Sigmoid colon (tissue), 7 donors: Measurements from ENCODE around the gene PA2G4. TPM values are rescaled to one million over a fixed set of nuclear protein-coding genes. Genes with fewer than 3 reads are reported as not detected.
A peak's percentile ranks its signal among the peaks of the same experiment; 100 is the strongest.

Source experiments
- DNase-seq: peaks from one replicate; pipeline ENCODE4 v3.0.0-alpha.2; 2019
- H3K27ac ChIP-seq, 4 donors: fragments of 200-600 bp; sonication (generic); one replicate each; pipeline ENCODE4 v1.5.1; 2016 to 2019; ENCODE audit warnings: mild to moderate bottlenecking in 1 of 4
- H3K27me3 ChIP-seq, 3 donors: fragments of 200-600 bp; sonication (generic); one replicate each; pipeline ENCODE4 v1.5.1; 2019; ENCODE audit warnings: mild to moderate bottlenecking in 1 of 3
- H3K36me3 ChIP-seq, 4 donors: fragments of 200-600 bp; sonication (generic); one replicate each; pipeline ENCODE4 v1.5.1; 2016 to 2019
- H3K4me1 ChIP-seq, 4 donors: fragments of 200-600 bp; sonication (generic); one replicate each; pipeline ENCODE4 v1.5.1; 2017 to 2019
- H3K4me3 ChIP-seq, 4 donors: fragments of 200-600 bp; sonication (generic); one replicate each; pipeline ENCODE4 v1.5.1; 2017 to 2019; ENCODE audit warnings: mild to moderate bottlenecking in 2 of 4, moderate library complexity in 1 of 4
- H3K9me3 ChIP-seq, 4 donors: fragments of 200-600 bp in 3 of 4; sonication (generic) in 3 of 4; one replicate each; pipeline versions ENCODE4 v1.5.1 to v1.6.1; 2013 to 2019
- EP300 ChIP-seq, 4 donors: sonication (generic); formaldehyde crosslinking; IDR thresholded peaks; one replicate each; pipeline ENCODE4 v1.6.1; 2017; ENCODE audit warnings: antibody characterized with exemption in 4 of 4
- POLR2A ChIP-seq, 2 donors: fragments of 450-650 bp; IDR thresholded peaks; one replicate each; pipeline ENCODE4 v1.6.1; 2016; ENCODE audit warnings: antibody characterized with exemption in 2 of 2, mild to moderate bottlenecking in 2 of 2, moderate library complexity in 2 of 2
- POLR2AphosphoS5 ChIP-seq, 4 donors: sonication (generic); formaldehyde crosslinking; IDR thresholded peaks; one replicate each; pipeline ENCODE4 v1.6.1; 2017; ENCODE audit warnings: antibody characterized with exemption in 4 of 4
- WGBS, 2 donors: extraction: QIAGEN DNeasy Blood & Tissue Kit; methylation state at CpG; one replicate each; pipeline ENCODE4 v1.1.7; 2013; 5-methylcytosine and 5-hydroxymethylcytosine counted together
- intact Hi-C: fragments of 100-400 bp; cut with DNase I; formaldehyde crosslinking; loops from one replicate; pipeline ENCODE4 v1.15.1; 2023
- polyA plus RNA-seq, 3 donors: library from polyadenylated mRNA; stranded (reverse); fragments of 200-250 nt; gene quantifications; one replicate each; pipeline ENCODE4 v1.2.3, GENCODE V29; 2013
- total RNA-seq, 4 donors: library from RNA; depleted of rRNA; stranded (reverse); fragments of >200 nt; gene quantifications; one replicate each; pipeline ENCODE4 v1.1.0, GENCODE V29; 2016
- TF ChIP-seq, protein P1 (sequence below), 4 experiments: fragments of 450-650 bp in 3 of 4; fragments of 200-600 bp in 1 of 4; IDR thresholded peaks; one replicate each; pipeline ENCODE4 v1.5.1; 2016 to 2019; ENCODE audit warnings: antibody characterized with exemption in 4 of 4, mild to moderate bottlenecking in 3 of 4, moderate library complexity in 2 of 4
- donor health status: healthy with polysubstance abuse.
- donor health status: Bipolar disorder and iron deficiency.
- donor health status: healthy.

PA2G4 gene
- total and polyA plus RNA-seq, 7 donors: 52.9 to 157 (median 106) TPM

DNA sequence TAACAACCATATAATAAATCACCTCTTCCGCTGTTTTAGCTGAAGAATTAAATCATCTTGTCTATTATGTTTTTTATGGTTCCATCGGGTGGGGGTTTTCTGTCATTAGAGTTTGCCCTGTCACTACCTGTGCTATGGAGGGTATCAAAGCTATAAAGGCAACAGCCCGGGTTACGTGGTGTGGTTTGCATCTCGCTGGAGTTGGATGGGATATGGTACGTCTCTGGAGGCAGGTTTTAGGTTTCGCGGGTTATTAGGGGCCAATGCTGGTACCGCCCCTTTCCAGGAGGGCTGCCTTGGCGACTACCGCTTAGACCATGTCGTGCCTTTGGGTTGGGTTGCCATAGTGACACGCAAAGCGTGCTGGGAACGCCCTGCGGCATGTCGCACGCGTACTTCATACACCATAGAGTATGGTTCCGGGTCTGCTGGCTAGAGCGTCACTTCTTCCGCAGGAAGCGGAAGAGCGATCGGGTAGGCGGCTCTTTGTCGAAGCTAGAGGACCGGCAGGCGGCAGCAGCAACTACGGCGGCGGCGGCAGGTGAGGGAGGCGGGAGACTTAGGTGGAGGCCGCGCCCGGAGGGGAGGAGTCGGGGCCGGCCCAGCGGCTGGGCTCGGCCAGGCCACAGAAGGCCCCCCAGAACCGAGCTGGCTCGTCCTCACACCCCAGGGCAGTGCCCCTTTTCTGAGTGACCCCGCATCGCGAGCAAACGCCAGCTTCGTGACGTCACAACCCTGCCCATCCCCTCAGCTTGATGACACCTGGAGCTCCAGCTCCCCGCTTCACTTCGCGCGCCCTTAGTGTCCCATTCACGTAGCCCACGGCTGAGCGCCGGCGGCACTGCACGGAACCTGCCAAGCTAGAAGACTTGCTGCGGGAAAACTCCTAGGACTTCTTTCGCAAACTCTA, 13.7 kb downstream of the PA2G4 start, which contains the start of gene ZC3H10:
ZC3H10 (plus strand) TSS at position 489 of the 910 bp plus-strand sequence. CDS start 2,297 bp downstream, outside the sequence.
- intact Hi-C loops: loop anchor here (2.0 to 5.0 kb wide), 3 partner anchors 41 to 1404 kb away; partner anchors contain the start of genes DDIT3, MBD6, MYL6 and NABP2
- peak within 1 kb of the TSS; percentile 59 to 88 (median 68) for H3K4me3 ChIP-seq
- DNase-seq: peak; percentile 99
- no peaks in the 10 kb centered on the region for H3K27me3 ChIP-seq
- WGBS, 2 donors: 0% methylated on average over 61 of the region's 61 CpGs
- peaks cover 0 to 46% (median 30%) of the 10 kb centered on the region in 4 donors for H3K4me1 ChIP-seq
- H3K27ac ChIP-seq: peak within 1 kb of the TSS; percentile 87 to 98 (median 94)
- H3K9me3 ChIP-seq: no peaks in the 10 kb centered on the region
- TF ChIP-seq, protein P1, sequence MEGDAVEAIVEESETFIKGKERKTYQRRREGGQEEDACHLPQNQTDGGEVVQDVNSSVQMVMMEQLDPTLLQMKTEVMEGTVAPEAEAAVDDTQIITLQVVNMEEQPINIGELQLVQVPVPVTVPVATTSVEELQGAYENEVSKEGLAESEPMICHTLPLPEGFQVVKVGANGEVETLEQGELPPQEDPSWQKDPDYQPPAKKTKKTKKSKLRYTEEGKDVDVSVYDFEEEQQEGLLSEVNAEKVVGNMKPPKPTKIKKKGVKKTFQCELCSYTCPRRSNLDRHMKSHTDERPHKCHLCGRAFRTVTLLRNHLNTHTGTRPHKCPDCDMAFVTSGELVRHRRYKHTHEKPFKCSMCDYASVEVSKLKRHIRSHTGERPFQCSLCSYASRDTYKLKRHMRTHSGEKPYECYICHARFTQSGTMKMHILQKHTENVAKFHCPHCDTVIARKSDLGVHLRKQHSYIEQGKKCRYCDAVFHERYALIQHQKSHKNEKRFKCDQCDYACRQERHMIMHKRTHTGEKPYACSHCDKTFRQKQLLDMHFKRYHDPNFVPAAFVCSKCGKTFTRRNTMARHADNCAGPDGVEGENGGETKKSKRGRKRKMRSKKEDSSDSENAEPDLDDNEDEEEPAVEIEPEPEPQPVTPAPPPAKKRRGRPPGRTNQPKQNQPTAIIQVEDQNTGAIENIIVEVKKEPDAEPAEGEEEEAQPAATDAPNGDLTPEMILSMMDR (IDR thresholded peaks at IDR 0.05): peak in 3 of 4 experiments; percentile 30 to 33 (median 32)
- peak in 2 of 4 donors; percentile 2 to 85 for TF ChIP-seq EP300 (IDR thresholded peaks at IDR 0.05)
- TF ChIP-seq POLR2AphosphoS5 (IDR thresholded peaks at IDR 0.05): peak; percentile 95 to 97 (median 96)
- TF ChIP-seq POLR2A (IDR thresholded peaks at IDR 0.05): peak; percentile 88 to 91
- H3K36me3 ChIP-seq: peaks cover 10 to 34% (median 17%) of the 10 kb centered on the region in 4 donors

DNA sequence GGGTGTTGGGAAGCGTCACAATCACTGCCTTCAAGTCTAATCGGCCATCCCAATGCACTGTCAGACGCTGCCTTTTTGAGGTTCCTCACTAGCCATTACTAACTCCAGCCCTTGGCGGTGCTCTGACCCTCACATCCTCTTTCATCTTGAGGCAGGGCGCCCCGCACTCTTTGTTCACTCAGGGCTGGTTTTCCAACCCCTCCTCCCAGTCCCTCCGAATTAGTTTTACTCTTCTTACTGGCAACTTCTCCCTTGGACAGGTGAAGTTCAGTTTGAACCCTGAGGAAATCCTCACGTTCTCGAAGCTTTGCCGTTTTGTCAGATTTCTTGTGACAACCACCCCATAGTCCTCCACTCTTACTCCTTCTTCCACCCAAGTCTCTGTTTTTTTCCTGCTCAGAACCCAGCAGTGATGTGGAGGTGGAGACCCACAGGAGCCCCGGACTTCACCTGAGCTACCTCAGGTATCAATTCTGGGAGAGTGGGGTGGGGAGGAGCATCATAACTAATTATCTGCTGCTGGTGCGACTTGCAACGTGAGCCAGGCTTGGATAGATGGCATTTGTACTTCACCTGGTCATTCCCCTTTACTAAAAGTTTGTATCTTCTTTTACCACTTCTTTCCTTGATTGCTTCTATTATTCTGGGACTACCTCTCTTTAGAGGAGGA, 14.5 kb downstream of the PA2G4 start:
- H3K4me3 ChIP-seq: peak overlapping the region; percentile 59 to 88 (median 68)
- H3K36me3 ChIP-seq: peaks cover 10 to 26% (median 13%) of the 10 kb centered on the region in 4 donors
- no peaks in the 10 kb centered on the region for H3K27me3 ChIP-seq
- no peak for TF ChIP-seq POLR2AphosphoS5 (IDR thresholded peaks at IDR 0.05)
- TF ChIP-seq, protein P1 (IDR thresholded peaks at IDR 0.05): no peak
- no peak for TF ChIP-seq POLR2A (IDR thresholded peaks at IDR 0.05)
- peak overlapping the region; percentile 87 to 98 (median 94) for H3K27ac ChIP-seq
- 3 to 7% methylated on average over 13 of the region's 13 CpGs for WGBS, 2 donors
- intact Hi-C loops: loop anchor here (1.0 to 5.0 kb wide), 4 partner anchors 40 to 1403 kb away; partner anchors contain the start of genes DDIT3, MBD6, MYL6 and NABP2
- no peak for DNase-seq
- H3K4me1 ChIP-seq: peaks cover 0 to 46% (median 30%) of the 10 kb centered on the region in 4 donors
- H3K9me3 ChIP-seq: no peaks in the 10 kb centered on the region

DNA sequence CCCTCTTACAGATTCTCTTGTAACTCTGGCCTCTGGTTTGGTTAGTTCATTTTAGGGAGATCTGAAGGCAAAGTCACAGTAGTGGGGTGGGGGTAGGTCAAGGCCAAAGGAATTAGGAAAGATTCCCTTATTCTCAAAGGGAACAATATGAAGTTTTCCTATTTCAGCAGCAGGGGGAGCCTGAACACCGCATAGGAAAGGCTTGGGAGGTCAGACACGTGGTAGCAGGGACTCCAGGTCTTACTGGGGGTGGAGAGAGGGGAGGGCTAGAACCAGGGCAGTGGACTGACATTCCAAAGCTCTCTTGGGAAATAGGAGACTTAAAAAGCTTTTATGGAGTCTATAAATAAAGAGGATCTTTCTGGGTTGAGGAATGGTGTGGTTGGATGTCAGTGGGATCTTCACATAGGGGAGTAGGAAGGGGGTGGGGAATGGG, 15.0 kb downstream of the PA2G4 start:
- H3K9me3 ChIP-seq: no peaks in the 10 kb centered on the region
- DNase-seq: peak; percentile 94
- intact Hi-C loops: loop anchor here (1.0 to 5.0 kb wide), 4 partner anchors 39 to 1403 kb away; partner anchors contain the start of genes DDIT3, MBD6, MYL6 and NABP2
- WGBS, 2 donors: 0 to 1% methylated on average over 2 of the region's 2 CpGs
- no peak for TF ChIP-seq POLR2A (IDR thresholded peaks at IDR 0.05)
- peak; percentile 11 to 66 (median 42) for TF ChIP-seq POLR2AphosphoS5 (IDR thresholded peaks at IDR 0.05)
- peak in 1 of 4 donors; percentile 19 for TF ChIP-seq EP300 (IDR thresholded peaks at IDR 0.05)
- TF ChIP-seq, protein P1 (IDR thresholded peaks at IDR 0.05): peak; percentile 71 to 93 (median 82)
- peaks cover 0 to 46% (median 30%) of the 10 kb centered on the region in 4 donors for H3K4me1 ChIP-seq
- peak overlapping the region; percentile 87 to 98 (median 94) for H3K27ac ChIP-seq
- peaks cover 10 to 23% (median 13%) of the 10 kb centered on the region in 4 donors for H3K36me3 ChIP-seq
- no peaks in the 10 kb centered on the region for H3K27me3 ChIP-seq
- no peak overlapping the region for H3K4me3 ChIP-seq

DNA sequence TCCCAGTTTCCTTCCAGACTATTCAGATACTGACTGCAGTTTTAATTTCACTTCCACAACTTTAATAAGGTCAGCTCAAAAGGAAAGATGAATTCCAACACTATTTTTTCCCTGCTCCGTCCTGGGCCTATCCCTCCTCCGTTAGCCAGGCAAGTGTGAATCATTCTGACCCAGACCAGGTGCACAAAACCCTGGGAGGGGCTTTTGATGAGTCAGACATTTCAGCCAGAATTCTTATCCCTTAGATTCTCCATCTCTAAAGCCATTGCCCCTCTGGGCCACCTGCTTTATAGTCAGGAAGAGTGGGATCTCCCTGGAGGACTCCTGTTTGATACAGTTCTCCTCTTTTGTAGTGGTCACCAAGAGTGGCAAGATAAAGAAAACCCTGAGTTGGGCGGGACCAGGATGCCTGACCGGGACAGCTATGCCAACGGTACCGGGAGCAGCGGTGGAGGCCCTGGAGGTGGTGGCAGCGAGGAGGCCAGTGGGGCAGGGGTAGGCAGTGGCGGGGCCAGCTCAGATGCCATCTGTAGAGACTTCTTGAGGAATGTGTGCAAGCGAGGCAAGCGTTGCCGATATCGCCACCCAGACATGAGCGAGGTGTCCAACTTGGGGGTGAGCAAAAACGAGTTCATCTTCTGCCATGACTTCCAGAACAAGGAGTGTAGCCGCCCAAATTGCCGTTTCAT, 15.9 kb downstream of the PA2G4 start:
- peak overlapping the region; percentile 87 to 98 (median 94) for H3K27ac ChIP-seq

More for the DNA sequence above, 15.9 kb downstream of the PA2G4 start:
- intact Hi-C loops: loop anchor here (10.0 kb wide), 1 partner anchor 344 kb away; the partner anchor contains the start of gene SPRYD4
- Histone ChIP-seq H3K27me3 (no peaks in the 10 kb centered on the region), H3K4me3 (no peak overlapping the region), H3K36me3 (peaks cover 10 to 23% (median 13%) of the 10 kb centered on the region in 4 donors), H3K4me1 (peaks cover 0 to 47% (median 31%) of the 10 kb centered on the region in 4 donors), H3K9me3 (no peaks in the 10 kb centered on the region)
- TF ChIP-seq EP300 (IDR thresholded peaks at IDR 0.05) (no peak), POLR2A (IDR thresholded peaks at IDR 0.05) (no peak), POLR2AphosphoS5 (IDR thresholded peaks at IDR 0.05) (no peak)
- TF ChIP-seq, protein P1 (IDR thresholded peaks at IDR 0.05): no peak
- DNase-seq: no peak
- whole genome bisulfite sequencing, 2 donors: 94 to 95% methylated on average over 17 of the region's 17 CpGs
